Calu3 (cell line): ENCODE data around the gene ZNF202. TPM values are rescaled to one million over a fixed set of nuclear protein-coding genes. Genes with fewer than 3 reads are reported as not detected.

Source experiments
- BruUV-seq: library from RNA; stranded (reverse); fragments of 400-500 nt; replicated peaks from 2 replicates; lab custom pipeline; 2021; lab: Mats Ljungman, UMichigan
- CTCF ChIA-PET: fragments of 300-600 bp; sonication (Branson Sonifier 250); formaldehyde crosslinking; loops from one replicate; lab custom pipeline; 2022; ENCODE audit warnings: antibody characterized with exemption; lab: Charles Lee
- DNase-seq: peaks from one replicate; pipeline ENCODE4 v3.0.0; 2022
- H3K27ac Mint-ChIP-seq: one replicate; pipeline ENCODE4 v1.8.0; 2022; ENCODE audit warnings: mixed read lengths; ENCODE audit not compliant: unreplicated experiment
- H3K27me3 Mint-ChIP-seq: one replicate; pipeline ENCODE4 v1.8.0; 2022; ENCODE audit warnings: mixed read lengths; ENCODE audit not compliant: unreplicated experiment
- H3K36me3 Mint-ChIP-seq: one replicate; pipeline ENCODE4 v1.8.0; 2022; ENCODE audit warnings: mild to moderate bottlenecking, moderate library complexity, mixed read lengths; ENCODE audit not compliant: insufficient read depth, unreplicated experiment
- H3K4me1 Mint-ChIP-seq: one replicate; pipeline ENCODE4 v1.8.0; 2022; ENCODE audit warnings: mild to moderate bottlenecking, low read depth, mixed read lengths; ENCODE audit not compliant: unreplicated experiment
- H3K4me3 Mint-ChIP-seq: one replicate; pipeline ENCODE4 v1.8.0; 2022; ENCODE audit warnings: mild to moderate bottlenecking, low read depth, moderate library complexity, mixed read lengths; ENCODE audit not compliant: unreplicated experiment
- H3K9me3 Mint-ChIP-seq: one replicate; pipeline ENCODE4 v1.8.0; 2022; ENCODE audit warnings: low read depth, mixed read lengths; ENCODE audit not compliant: unreplicated experiment
- intact Hi-C: fragments of 100-400 bp; cut with micrococcal nuclease; formaldehyde crosslinking; loops from one replicate; pipeline ENCODE4 v1.10.0; 2022; ENCODE audit not compliant: unreplicated experiment
- total RNA-seq: library from RNA; stranded (reverse); gene quantifications from 2 replicates; pipeline ENCODE4 v1.2.3, GENCODE V29; 2022
- TF ChIP-seq, protein P1 (sequence below): fragments of 200-600 bp; IDR thresholded peaks from one replicate; pipeline ENCODE4 v1.8.0; 2022; ENCODE audit warnings: antibody characterized with exemption; ENCODE audit not compliant: unreplicated experiment

The ZNF202 gene
- total RNA-seq, 1 experiment from 2014 or later = 10.3 TPM

DNA sequence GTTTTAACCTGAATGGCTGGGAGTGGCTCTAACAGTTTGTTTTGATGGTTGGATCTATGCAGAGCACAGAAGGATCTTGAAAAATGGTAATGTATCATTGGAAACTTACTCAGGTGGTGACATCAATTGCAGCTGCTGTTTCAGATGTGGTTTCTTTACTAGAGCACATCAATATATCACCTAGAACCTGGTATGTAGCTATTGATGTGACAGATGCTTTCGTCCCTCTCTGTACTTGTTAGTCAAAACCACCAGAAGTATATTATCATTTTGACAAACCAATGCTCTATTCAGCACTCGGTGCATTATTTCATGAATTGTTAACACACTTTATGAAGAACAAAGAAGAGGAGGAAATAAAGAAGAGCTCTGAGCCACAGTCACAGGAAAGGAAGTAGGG is 60.4 kb downstream of the ZNF202 start:
- Mint-ChIP-seq H3K36me3 (no peaks in the 10 kb centered on the region), H3K27ac (no peak overlapping the region), H3K27me3 (peaks cover 45% of the 10 kb centered on the region), H3K4me3 (no peak overlapping the region), H3K4me1 (no peaks in the 10 kb centered on the region), H3K9me3 (no peaks in the 10 kb centered on the region)
- intact Hi-C loops = no loop called here
- CTCF ChIA-PET = no interaction called here
- TF ChIP-seq, protein P1, sequence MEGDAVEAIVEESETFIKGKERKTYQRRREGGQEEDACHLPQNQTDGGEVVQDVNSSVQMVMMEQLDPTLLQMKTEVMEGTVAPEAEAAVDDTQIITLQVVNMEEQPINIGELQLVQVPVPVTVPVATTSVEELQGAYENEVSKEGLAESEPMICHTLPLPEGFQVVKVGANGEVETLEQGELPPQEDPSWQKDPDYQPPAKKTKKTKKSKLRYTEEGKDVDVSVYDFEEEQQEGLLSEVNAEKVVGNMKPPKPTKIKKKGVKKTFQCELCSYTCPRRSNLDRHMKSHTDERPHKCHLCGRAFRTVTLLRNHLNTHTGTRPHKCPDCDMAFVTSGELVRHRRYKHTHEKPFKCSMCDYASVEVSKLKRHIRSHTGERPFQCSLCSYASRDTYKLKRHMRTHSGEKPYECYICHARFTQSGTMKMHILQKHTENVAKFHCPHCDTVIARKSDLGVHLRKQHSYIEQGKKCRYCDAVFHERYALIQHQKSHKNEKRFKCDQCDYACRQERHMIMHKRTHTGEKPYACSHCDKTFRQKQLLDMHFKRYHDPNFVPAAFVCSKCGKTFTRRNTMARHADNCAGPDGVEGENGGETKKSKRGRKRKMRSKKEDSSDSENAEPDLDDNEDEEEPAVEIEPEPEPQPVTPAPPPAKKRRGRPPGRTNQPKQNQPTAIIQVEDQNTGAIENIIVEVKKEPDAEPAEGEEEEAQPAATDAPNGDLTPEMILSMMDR = no peak
- BruUV-seq = no TSS peak
- DNase-seq = no peak

- no peak overlapping the region for H3K4me3 Mint-ChIP-seq
- no peaks in the 10 kb centered on the region for H3K4me1 Mint-ChIP-seq
- intact Hi-C loops = no loop called here
- CTCF ChIA-PET = interaction anchor here (0.6 kb wide), 1 partner anchor 960 kb away, joined by 3 read pairs; no protein-coding TSS in a partner anchor
- TF ChIP-seq, protein P1 = no peak
- DNase-seq = no peak
- H3K36me3 Mint-ChIP-seq = no peaks in the 10 kb centered on the region
- no peak overlapping the region for H3K27ac Mint-ChIP-seq
- no peaks in the 10 kb centered on the region for H3K9me3 Mint-ChIP-seq
- H3K27me3 Mint-ChIP-seq = peaks cover 39% of the 10 kb centered on the region
- BruUV-seq = no TSS peak
These were observed 63.2 kb downstream of the ZNF202 start for GRCh38 chr11:123678246-123678645.

- Mint-ChIP-seq H3K4me1 (no peaks in the 10 kb centered on the region), H3K27me3 (peaks cover 31% of the 10 kb centered on the region), H3K9me3 (no peaks in the 10 kb centered on the region), H3K36me3 (no peaks in the 10 kb centered on the region), H3K27ac (no peak overlapping the region), H3K4me3 (no peak overlapping the region)
- DNase-seq = no peak
- CTCF ChIA-PET = interaction anchor here (0.6 kb wide), 1 partner anchor 960 kb away, joined by 3 read pairs; no protein-coding TSS in a partner anchor
- TF ChIP-seq, protein P1 = no peak
- intact Hi-C loops = no loop called here
- no TSS peak for BruUV-seq
These were observed 64.0 kb downstream of the ZNF202 start for GRCh38 chr11:123677510-123677909.

DNA sequence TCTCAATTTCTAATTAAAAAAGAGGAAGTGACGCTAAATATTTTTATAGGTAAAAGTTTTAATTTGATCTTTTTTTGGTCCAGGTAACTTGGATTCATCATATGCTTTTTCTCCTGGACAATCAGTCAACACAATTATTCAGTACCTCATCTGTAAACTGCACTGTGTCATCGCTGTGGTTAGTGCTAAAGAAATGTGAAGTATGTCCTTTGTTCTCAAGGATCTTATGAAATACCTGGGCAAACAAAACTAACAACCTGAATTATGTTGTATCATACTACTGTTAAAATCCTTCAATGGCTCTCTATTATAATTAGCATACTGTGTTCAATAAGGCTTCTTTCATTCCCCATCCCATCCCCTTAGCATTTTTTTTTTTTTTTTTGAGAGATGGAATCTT is 67.2 kb downstream of the ZNF202 start:
- DNase-seq = no peak
- peaks cover 14% of the 10 kb centered on the region for H3K27me3 Mint-ChIP-seq
- H3K36me3 Mint-ChIP-seq = no peaks in the 10 kb centered on the region
- intact Hi-C loops = no loop called here
- no peak overlapping the region for H3K27ac Mint-ChIP-seq
- H3K4me1 Mint-ChIP-seq = no peaks in the 10 kb centered on the region
- H3K9me3 Mint-ChIP-seq = no peaks in the 10 kb centered on the region
- TF ChIP-seq, protein P1 = no peak
- no peak overlapping the region for H3K4me3 Mint-ChIP-seq
- CTCF ChIA-PET = no interaction called here
- no TSS peak for BruUV-seq

Other genes with a start within 250 kb of the ZNF202 start
- 0.10 and 0.45 TPM in 2 replicates for gene SCN3B, start 87.0 kb downstream of the ZNF202 start, total RNA-seq
- gene OR6X1, start 12.9 kb upstream of the ZNF202 start, total RNA-seq = not detected in 2 replicates
- not detected in 2 replicates for gene OR6M1, start 64.7 kb upstream of the ZNF202 start, total RNA-seq
- gene TMEM225, start 144.0 kb upstream of the ZNF202 start, total RNA-seq = not detected in 2 replicates
- not detected in 2 replicates for gene OR8D4, start 160.5 kb upstream of the ZNF202 start, total RNA-seq
- not detected in 2 replicates for gene OR4D5, start 198.0 kb upstream of the ZNF202 start, total RNA-seq
- not detected in 2 replicates for gene OR6T1, start 202.2 kb upstream of the ZNF202 start, total RNA-seq
- not detected in 2 replicates for gene OR10S1, start 236.1 kb upstream of the ZNF202 start, total RNA-seq